HL-60 (cell line): ENCODE measurements around the gene SLC9A3.

Experiments
- GABPA ChIP-seq: IDR thresholded peaks from 2 replicates; pipeline ENCODE4 v1.6.1; 2012; ENCODE audit warnings: low read depth
- TF ChIP-seq, protein P1 (sequence below): IDR thresholded peaks from one replicate; pipeline ENCODE4 v1.5.1; 2011; ENCODE audit warnings: low read length, control low read depth, inconsistent platforms; ENCODE audit not compliant: insufficient read depth

DNA sequence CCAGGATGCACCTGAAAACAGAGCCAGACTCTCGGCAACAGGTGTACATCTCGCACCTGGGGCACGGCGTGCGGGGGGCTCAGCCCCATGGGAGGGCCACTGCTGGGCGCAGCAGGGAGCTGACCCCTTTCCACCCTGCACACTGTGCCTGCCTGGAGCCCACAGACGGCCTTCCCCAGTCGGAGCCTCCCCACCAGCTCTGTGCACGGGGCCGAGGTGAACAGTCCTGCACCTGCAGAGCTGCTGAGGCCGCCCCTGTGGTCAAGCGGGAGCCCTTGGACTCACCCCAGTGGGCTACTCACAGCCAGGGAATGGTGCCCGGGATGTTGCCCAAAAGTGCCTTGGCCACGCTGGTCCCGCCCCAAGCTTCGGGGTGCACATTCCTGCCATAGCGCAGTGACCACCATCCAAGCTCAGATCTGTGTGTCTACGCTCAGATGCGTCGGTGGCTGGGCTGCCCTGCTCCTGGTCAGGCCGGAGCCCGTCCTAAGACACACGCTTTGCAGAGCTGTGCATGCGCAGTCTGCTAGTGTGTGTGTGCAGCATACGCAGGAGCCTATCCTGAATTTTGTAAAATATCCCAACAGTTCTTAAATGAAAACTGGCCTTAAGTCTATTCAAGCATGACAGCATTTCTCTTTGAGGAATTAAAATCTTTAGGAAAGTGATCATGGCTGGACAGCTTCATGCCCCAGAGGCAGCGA is 89.7 kb downstream of the SLC9A3 start:
- TF ChIP-seq, protein P1, sequence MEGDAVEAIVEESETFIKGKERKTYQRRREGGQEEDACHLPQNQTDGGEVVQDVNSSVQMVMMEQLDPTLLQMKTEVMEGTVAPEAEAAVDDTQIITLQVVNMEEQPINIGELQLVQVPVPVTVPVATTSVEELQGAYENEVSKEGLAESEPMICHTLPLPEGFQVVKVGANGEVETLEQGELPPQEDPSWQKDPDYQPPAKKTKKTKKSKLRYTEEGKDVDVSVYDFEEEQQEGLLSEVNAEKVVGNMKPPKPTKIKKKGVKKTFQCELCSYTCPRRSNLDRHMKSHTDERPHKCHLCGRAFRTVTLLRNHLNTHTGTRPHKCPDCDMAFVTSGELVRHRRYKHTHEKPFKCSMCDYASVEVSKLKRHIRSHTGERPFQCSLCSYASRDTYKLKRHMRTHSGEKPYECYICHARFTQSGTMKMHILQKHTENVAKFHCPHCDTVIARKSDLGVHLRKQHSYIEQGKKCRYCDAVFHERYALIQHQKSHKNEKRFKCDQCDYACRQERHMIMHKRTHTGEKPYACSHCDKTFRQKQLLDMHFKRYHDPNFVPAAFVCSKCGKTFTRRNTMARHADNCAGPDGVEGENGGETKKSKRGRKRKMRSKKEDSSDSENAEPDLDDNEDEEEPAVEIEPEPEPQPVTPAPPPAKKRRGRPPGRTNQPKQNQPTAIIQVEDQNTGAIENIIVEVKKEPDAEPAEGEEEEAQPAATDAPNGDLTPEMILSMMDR: no peak
- no peak for TF ChIP-seq GABPA
